Colonic mucosa (tissue), 4 donors: Measurements from ENCODE around the gene CYP3A5. TPM values are rescaled to one million over a fixed set of nuclear protein-coding genes. Genes with fewer than 3 reads are reported as not detected.
"Not testable (repeated sequence)": the region's sequence is repeated elsewhere in the genome, so short reads cannot be mapped to it uniquely, and the experiment has no call there.

Experiments
- DNase-seq: peaks from one replicate; pipeline ENCODE4 v3.0.0-alpha.2; 2020
- H3K27ac ChIP-seq: fragments of 200-600 bp; one replicate; pipeline ENCODE4 v1.8.0; 2021
- H3K27me3 ChIP-seq: fragments of 200-600 bp; one replicate; pipeline ENCODE4 v1.8.0; 2021
- H3K36me3 ChIP-seq: fragments of 200-600 bp; one replicate; pipeline ENCODE4 v1.8.0; 2021
- H3K4me1 ChIP-seq: fragments of 200-600 bp; one replicate; pipeline ENCODE4 v1.8.0; 2021; ENCODE audit warnings: mild to moderate bottlenecking
- H3K4me3 ChIP-seq: fragments of 200-600 bp; one replicate; pipeline ENCODE4 v1.8.0; 2021
- H3K9ac ChIP-seq, 2 donors: one replicate each; pipeline ENCODE4 v1.7.0; 2013; ENCODE audit warnings: control low read depth in 2 of 2, low read depth in 2 of 2, low read length in 2 of 2
- H3K9me3 ChIP-seq: fragments of 200-600 bp; one replicate; pipeline ENCODE4 v1.8.0; 2021
- intact Hi-C: fragments of 100-400 bp; cut with DNase I; formaldehyde crosslinking; loops from one replicate; pipeline ENCODE4 v1.14.1; 2022
- total RNA-seq, 2 donors: library from RNA; stranded (reverse); fragmentation: NEBNext Ultra II Directional in 1 of 2; extraction: Animal tissue kit (Norgen Biotek cat#: 25700) in 1 of 2; gene quantifications; one replicate each; pipeline ENCODE4 v1.2.1, GENCODE V29; 2021
- TF ChIP-seq, protein P1 (sequence below): fragments of 200-600 bp; IDR thresholded peaks from one replicate; pipeline ENCODE4 v1.8.0; 2022; ENCODE audit warnings: antibody characterized with exemption, mild to moderate bottlenecking
- donor health status: healthy.
- donor health status: DM: no; HTN: no; CAD: no.
- donor health status: DM: no; HTN: no; CAD: no.

CYP3A5 gene
- total RNA-seq, 2 donors from 2014 or later = 52.6 to 112 TPM

DNA sequence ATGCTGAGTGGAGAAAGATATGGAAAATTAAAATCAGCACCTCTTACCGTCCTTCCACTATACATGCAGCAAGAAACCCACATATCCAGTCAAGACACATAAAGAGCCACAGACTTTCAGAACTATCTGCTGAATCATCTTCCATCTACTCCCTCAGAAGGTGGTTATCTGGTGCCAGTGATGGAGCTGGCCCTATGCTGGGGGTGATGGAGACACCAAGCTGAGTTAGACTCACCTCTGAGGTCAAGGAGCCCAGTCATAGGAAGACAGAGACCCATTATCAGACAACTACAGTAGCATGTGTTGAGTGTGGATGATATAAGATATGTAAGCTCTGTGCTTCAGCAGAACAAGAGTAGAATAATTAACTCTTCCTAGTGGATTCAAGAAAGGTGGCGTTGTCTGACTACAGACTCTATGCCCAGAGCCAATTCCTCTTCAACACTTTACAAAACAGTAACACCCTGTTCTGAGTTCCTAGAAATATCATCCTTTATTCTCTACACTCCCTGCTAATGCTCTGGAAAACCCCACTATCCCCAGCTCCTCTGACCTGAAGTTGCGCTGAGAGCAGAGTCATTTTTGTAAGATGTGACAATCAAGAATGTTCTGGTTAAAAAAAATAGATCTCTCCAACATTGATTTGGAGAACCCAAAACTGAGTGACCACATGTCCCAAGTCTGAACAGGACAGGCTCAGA lies 14.3 kb downstream of the CYP3A5 start:
- Histone ChIP-seq H3K9me3 (no peaks in the 10 kb centered on the region), H3K27me3 (no peaks in the 10 kb centered on the region), H3K27ac (no peak overlapping the region), H3K4me3 (no peak overlapping the region), H3K4me1 (no peaks in the 10 kb centered on the region), H3K9ac (no peak overlapping the region), H3K36me3 (no peaks in the 10 kb centered on the region)
- DNase-seq = no peak
- TF ChIP-seq, protein P1, sequence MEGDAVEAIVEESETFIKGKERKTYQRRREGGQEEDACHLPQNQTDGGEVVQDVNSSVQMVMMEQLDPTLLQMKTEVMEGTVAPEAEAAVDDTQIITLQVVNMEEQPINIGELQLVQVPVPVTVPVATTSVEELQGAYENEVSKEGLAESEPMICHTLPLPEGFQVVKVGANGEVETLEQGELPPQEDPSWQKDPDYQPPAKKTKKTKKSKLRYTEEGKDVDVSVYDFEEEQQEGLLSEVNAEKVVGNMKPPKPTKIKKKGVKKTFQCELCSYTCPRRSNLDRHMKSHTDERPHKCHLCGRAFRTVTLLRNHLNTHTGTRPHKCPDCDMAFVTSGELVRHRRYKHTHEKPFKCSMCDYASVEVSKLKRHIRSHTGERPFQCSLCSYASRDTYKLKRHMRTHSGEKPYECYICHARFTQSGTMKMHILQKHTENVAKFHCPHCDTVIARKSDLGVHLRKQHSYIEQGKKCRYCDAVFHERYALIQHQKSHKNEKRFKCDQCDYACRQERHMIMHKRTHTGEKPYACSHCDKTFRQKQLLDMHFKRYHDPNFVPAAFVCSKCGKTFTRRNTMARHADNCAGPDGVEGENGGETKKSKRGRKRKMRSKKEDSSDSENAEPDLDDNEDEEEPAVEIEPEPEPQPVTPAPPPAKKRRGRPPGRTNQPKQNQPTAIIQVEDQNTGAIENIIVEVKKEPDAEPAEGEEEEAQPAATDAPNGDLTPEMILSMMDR = no peak
- intact Hi-C loops = no loop called here

DNA sequence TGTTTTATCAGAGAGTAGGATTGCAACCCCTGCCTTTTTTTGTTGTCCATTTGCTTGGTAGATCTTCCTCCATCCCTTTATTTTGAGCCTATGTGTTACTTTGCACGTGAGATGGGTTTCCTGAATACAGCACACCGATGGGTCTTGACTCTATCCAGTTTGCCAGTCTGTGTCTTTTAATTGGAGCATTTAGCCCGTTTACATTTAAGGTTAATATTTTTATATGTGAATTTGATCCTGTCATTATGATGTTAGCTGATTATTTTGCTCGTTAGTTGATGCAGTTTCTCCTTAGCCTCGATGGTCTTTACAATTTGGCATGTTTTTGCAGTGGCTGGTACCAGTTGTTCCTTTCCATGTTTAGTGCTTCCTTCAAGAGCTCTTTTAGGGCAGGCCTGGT lies 21.9 kb downstream of the CYP3A5 start:
- H3K9ac ChIP-seq, H3K4me1 ChIP-seq, H3K36me3 ChIP-seq, intact Hi-C loops, H3K4me3 ChIP-seq, H3K27ac ChIP-seq, DNase-seq, H3K27me3 ChIP-seq, H3K9me3 ChIP-seq: not testable (repeated sequence)

DNA sequence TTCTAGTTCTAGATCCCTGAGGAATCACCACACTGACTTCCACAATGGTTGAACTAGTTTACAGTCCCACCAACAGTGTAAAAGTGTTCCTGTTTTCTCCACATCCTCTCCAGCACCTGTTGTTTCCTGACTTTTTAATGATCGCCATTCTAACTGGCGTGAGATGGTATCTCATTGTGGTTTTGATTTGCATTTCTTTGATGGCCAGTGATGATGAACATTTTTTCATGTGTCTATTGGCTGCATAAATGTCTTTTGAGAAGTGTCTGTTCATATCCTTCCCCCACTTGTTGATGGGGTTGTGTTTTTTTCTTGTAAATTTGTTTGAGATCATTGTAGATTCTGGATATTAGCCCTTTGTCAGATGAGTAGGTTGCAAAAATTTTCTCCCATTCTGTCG lies 25.2 kb downstream of the CYP3A5 start:
- intact Hi-C loops, DNase-seq, H3K4me1 ChIP-seq, H3K9me3 ChIP-seq, H3K27me3 ChIP-seq, H3K27ac ChIP-seq, H3K36me3 ChIP-seq, H3K4me3 ChIP-seq, H3K9ac ChIP-seq: not testable (repeated sequence)

DNA sequence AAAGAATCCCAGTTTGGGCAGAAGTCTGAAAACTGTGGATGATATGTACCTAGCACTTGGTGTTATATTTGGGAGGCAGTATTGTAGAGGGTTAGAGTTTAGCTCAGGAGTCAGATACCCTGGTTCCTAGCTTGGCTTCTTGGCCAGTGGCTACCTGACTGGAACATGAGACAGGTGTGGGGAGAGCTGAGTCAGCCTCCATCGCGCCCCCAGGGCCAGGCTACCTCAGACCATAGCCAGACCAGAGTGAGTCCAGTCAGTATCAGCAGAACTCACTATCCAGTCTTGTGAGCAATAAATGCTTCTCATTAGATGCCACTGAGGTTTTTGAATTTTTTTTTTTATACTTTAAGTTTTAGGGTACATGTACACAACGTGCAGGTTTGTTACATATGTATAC lies 26.0 kb downstream of the CYP3A5 start:
- intact Hi-C loops = no loop called here
- H3K9ac ChIP-seq = no peak overlapping the region
- H3K4me1 ChIP-seq = no peaks in the 10 kb centered on the region
- no peak overlapping the region for H3K4me3 ChIP-seq
- TF ChIP-seq, protein P1 = no peak
- no peak for DNase-seq
- H3K27me3 ChIP-seq = no peaks in the 10 kb centered on the region
- no peaks in the 10 kb centered on the region for H3K36me3 ChIP-seq
- no peaks in the 10 kb centered on the region for H3K9me3 ChIP-seq
- H3K27ac ChIP-seq = no peak overlapping the region

DNA sequence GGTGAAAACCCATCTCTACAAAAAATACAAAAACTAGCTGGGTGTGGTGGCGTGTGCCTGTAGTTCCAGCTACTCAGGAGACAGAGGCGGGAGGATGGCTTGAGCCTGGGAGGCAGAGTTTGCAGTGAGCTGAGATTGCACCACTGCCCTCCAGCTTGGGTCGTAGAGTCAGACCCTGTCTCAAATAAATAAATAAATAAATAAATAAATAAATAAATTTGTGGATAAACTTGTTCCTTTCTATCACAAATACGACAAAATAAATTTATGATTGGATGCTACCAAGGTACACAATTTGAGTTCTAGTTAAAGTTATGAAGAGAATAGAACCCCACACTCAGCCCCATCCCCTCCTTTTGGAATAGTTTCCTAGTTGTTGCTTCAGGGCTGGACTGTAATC lies 26.5 kb downstream of the CYP3A5 start:
- intact Hi-C loops, H3K4me3 ChIP-seq, H3K9me3 ChIP-seq, H3K4me1 ChIP-seq, H3K9ac ChIP-seq, DNase-seq, H3K36me3 ChIP-seq, H3K27ac ChIP-seq, H3K27me3 ChIP-seq: not testable (repeated sequence)

DNA sequence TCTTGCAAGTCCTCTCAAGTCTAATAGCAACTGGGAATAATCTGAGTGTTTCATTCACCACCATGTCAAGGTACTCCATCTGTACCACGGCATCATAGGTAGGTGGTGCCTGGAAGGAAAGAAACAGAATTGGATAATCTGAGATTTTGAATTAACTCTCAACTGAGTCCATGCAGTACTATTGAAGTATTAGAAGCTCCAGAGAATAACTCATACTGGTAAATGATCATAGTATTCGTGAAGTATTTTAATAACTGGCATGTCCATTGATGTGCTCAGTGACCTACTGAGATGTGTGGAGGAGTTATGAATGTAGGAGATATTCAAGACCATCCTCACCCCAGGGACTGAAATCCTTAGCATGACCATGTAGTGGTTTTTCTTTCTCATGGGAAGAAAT lies 27.1 kb downstream of the CYP3A5 start:
- no peaks in the 10 kb centered on the region for H3K9me3 ChIP-seq

DNA sequence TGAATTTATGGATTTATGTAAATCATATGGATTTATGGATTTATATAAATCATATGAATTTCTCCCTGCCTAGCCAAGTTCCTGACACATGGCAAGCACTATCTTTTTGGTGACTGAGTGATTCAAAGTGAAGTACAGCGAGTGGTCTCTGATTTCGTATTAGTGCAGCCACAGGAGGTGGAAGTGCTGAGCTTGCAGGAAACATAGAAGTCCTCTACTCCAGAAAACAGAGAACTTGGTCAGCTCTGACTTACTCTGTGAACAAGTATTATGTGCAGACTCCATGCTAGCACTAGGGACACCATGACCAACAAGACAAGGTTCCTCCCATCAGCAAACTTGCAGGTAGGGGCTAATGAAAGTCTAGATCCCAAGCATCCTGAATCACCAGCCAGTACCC lies 28.5 kb downstream of the CYP3A5 start:
- Histone ChIP-seq H3K36me3 (no peaks in the 10 kb centered on the region), H3K9ac (no peak overlapping the region), H3K27ac (no peak overlapping the region), H3K9me3 (no peaks in the 10 kb centered on the region), H3K4me1 (no peaks in the 10 kb centered on the region), H3K27me3 (no peaks in the 10 kb centered on the region), H3K4me3 (no peak overlapping the region)
- intact Hi-C loops = no loop called here
- TF ChIP-seq, protein P1 = no peak
- DNase-seq = no peak

More for the DNA sequence above, 27.1 kb downstream of the CYP3A5 start:
- Histone ChIP-seq H3K27ac (no peak overlapping the region), H3K4me1 (no peaks in the 10 kb centered on the region), H3K9ac (no peak overlapping the region), H3K27me3 (no peaks in the 10 kb centered on the region), H3K36me3 (no peaks in the 10 kb centered on the region), H3K4me3 (no peak overlapping the region)
- DNase-seq = no peak
- intact Hi-C loops = no loop called here
- TF ChIP-seq, protein P1 = no peak
